ENCODE measurements around the gene OPCML.

The OPCML gene

DNA sequence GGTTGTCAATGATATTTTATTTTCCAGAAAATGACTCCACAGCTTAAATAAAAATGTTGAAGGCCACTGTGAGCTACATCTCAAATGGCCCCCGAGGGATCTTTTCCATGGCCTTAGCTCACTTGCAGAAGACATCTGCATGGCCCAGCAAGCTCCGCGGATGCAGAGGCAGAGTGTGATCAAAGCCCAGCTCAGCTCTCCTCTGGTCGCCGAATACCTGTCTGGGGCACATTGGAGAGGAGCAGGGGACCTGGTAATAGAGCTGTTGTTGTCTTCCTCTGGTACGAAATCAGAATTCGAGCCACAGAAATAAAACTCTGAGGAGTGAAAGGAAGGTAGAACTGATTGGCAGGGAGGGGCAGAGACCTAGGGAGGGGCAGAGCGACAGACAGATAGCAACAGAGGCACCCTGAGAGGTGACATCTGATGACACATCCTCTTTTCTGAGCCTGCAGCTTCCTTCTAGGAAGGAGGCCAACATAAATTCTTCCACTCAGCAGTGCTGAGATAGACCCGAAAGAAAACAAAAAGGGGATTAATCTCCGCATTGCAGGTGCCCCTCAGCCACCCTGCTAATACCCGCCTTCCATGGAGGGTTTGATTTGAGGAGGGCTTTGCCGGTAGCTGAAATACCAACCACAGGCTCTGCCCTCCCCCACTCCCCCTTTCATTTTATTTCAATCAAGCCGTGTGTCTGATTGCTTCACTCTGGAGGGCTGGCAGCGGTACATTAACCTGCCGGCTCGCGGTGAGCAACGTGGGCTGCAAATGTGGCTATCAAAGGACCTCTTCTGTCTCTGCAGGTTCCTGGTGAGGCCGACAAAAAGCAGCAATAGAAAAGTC, 759.4 kb downstream of the OPCML start:
- no peak for DNase-seq (ENCODE audit: low read depth in 1 of 2, low spot score in 1 of 2)

DNA sequence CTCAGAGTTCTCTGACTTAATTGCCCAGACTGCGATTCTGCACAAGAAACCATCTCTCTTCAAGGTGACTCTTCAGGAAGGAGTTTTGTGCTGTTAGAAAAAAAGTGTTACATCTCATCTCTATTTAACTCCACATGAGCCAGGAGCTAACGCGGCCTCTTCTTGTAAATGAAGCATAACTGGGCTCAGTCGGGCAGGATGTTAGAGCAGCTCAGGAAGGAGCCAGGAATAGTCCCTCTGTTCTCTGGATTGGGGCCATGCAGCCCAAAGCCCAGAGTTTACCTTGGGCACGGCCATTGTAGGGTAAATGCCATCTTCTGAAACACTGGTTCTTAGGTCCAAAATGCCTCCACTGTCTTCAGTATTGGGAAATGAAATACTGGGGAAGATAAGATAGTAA, 760.6 kb downstream of the OPCML start:
- no peak for DNase-seq (ENCODE audit: low read depth in 1 of 2, low spot score in 1 of 2)

DNA sequence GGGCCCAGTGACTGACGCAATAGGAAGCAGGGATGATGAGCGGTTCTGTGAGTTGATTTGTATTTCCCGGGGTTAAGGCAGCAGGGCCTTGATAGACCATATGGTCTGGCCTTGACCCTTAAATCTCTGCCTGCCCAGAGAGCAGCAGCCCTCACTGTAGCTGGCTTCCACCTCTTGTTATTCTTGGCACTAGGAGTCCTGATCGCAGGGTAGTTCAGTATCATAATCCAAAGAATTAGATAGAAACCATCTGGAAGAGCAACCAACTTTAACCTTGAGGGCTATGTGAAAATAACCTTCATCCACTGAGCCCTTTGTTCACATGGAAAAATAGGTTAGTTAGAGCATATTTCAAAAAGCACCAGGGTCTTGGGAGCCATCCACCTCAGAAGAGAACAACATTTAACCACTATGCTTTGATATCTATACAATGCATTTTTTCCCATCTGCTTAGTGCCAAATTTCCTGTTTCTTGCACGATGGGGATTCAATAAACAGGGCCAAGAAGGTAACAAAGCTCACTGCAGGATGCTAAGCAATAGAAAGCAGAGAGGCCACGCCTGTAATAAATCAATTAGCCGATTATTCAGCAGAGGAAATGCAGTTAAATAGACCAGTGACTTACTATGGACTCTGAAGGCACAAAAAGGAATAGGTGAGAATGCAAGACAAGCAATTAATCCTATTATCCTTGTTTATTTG, 761.3 kb downstream of the OPCML start:
- DNase-seq (ENCODE audit: low read depth in 1 of 2, low spot score in 1 of 2), result no peak

DNA sequence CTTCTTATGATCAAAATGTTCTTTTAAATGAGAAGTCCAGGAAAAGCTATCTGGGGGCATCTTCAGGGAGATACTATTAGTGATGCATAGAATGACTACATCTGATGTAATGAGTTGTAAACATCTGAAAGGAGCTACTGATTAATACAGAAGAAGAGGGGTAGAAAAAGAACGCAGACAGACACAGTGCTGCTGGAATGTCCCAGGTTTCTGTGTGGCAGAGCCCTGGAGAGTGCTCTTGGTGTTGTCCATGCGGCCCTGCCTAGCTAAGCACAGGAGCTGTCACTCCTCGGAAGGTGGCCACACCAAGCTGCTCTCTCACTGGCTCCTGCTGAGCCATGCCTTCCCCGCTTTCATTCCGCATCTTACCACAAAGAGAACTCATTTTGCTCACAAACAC, 768.8 kb downstream of the OPCML start:
- DNase-seq (ENCODE audit: low read depth in 1 of 2, low spot score in 1 of 2), result no peak

DNA sequence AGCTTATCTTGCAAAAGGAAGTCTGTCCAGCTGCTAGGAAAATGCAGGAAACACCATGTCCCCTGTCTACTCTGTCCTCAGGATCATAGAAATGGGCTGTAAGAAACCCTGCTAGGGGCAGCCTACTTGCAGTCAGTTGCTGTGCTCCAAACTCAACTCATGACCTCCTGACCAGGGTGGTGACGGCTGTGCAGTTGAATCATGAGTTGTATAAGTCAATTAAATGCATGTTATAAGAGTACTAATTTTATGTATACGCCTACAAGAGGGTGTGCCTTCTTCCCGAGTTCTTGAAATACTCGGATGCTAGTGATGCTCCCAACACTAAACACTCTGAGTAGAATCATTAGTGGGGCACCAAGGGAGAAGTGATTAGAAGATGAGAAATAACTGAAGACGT, 776.4 kb downstream of the OPCML start:
- no peak for DNase-seq (ENCODE audit: low read depth in 1 of 2, low spot score in 1 of 2)

DNA sequence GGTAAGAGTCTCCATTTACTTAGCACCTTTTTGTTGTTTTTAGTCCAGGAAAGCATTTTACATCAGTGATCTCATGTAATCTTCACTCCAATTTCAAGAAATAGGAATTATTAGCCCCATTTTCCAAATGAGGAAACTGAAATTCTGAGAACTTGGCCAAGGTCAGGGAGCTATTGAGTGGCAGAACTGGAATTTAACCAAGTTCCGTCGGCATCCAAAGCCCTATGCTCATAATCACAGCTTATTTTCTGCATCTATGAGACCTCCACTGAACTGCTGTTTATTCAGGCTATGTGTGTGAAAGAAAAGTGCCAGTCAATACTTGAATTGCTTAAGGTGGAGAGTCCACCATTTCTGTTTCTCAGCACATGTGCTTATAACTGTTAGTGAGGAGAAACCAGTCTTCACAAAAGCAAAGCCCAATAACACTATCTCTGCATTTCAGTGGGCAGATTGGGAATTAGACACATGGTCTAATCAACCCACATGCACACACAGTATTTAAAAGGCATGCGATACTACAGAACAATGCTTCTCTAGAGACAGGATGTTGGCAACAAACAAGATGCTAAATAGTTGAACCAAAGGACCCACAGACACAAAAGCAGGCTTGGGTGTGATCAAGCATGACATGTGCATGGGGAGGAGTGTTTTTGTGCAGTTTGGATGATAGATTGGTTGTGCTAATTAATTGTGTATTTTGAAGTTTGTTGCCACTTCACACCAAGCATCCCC, 780.6 kb downstream of the OPCML start:
- no peak for DNase-seq (ENCODE audit: low read depth in 1 of 2, low spot score in 1 of 2)

DNA sequence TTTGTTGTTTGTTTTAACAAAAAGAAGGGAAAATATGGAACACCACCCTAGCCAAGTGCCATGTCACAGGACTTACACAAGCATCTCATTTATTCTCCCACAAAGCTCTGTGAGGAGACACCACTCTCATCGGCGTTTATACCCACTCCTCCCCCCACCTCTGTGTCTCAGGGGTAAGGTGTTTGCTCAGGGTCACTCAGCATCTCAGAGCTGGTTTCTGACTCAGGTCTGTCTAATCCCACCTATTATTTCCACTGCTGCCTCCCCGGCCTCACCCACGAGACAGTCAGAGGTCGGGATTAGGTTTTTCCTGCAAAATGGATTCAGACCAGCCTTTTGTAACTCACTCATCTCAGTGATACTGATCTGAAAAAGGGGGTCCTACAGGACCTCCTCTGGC, 786.0 kb downstream of the OPCML start:
- DNase-seq (ENCODE audit: low read depth in 1 of 2, low spot score in 1 of 2), result no peak

DNA sequence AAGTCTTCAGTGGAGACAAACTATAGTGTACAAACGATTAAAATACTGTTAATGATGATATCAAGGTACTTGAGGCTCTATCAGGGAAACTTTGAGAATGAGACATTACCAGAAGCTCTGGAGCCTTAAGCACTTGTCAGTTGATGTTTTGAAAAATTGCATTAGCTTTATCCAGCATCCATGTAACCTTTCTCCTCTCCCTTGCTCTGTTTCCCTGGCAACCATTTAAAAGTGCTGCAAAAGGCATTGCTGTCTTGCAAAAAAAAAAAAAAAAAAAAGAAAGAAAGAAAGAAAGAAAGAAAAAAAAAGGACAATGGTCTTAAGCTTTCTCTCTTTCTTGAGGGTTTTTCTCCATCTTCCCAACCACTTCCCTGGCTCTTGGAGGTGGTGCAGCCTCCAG, 787.0 kb downstream of the OPCML start:
- no peak for DNase-seq (ENCODE audit: low read depth in 1 of 2, low spot score in 1 of 2)

DNA sequence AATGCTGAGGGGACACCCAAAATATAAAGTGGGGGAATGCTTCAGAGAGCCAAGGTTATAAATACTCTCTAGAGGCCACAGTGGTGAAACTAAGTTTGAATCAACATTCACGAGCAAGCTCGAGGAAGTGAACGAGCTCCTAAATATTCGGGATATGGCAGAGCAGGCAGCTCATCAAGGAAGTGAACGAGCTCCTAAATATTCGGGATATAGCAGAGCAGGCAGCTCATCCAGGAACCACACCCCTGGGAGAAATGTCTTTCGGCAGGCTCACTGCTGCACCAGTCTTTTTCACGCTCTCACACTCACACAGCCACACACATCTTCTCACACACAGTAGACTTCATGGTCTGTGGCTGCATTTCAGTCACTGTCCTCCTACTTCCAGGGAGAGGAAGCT, 787.5 kb downstream of the OPCML start:
- no peak for DNase-seq (ENCODE audit: low read depth in 1 of 2, low spot score in 1 of 2)

DNA sequence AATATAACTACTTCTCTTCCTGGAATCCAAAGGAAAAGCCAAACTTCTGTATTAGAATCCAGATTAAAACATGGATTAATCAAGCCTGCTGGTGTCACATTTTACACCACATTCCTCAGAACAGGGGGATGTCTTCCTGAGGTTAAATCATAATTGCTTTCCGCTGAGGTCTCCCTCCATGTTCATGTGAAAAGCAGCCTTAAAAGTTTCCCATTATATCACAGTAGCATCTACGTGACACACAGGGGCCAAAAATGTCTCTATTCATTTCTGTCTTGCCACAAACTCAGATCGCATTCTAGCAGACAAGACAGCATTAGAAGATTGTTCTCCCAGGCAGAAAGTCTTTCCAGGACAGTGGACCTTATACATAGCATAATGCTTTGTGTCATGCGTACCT, 788.7 kb downstream of the OPCML start:
- DNase-seq (ENCODE audit: low read depth in 1 of 2, low spot score in 1 of 2), result no peak

DNA sequence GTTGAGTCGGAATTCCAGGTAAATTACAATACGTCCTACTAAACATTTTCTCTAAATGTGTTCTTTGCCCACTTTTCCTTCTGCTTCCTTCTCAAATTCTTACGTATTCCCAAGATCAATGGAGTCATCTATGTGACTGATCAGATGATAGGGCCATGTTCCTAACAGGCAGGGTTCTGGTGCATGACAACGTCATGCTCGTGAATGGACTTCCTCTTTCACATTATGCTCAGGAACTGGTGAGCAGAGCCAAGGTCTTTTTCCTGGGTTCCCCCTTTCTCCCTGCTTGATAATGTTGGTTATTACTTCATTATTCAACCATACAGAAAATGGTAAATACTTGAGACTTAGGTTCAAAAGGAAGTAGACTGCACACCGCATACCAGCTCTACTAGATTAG, 789.4 kb downstream of the OPCML start:
- DNase-seq (ENCODE audit: low read depth in 1 of 2, low spot score in 1 of 2), result no peak

DNA sequence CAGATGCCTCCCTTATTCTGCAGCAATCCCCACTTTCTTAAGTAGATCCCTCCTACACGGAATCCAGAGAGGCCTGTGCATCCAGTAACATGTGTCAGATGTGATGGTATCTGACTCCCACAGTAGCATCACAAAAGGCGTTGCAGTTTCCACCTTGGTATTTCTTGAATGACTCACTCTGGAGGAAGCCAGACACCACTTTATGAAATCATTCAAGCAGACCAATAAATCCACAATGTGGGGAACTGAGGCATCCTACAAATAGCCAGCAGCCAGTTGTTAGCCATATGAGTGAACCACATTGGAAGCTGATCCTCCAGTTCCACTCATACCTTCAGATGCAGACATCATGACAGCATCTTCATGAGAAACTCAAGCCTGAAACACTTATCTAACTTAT, 798.1 kb downstream of the OPCML start:
- no peak for DNase-seq (ENCODE audit: low read depth in 1 of 2, low spot score in 1 of 2)

DNA sequence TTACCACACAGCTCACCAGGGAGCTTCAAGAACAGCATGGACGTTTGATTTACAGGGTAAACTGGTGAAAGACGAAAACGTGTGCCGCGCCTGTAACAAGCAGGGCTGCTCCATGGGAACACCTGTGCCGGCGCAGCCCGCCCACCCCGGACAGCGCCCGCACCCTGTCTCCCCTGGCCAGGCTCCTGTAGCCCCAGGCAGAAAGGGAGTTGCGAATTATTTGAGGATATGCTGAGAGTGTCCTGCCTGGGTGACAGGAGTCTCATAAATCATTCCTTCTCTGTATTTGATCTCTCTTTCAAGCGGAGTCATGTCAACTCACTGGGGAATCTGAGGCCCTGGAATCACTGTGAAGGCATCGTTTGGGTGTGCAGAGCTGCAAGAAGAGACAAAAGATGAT, 804.3 kb downstream of the OPCML start:
- no peak for DNase-seq (ENCODE audit: low read depth in 1 of 2, low spot score in 1 of 2)

DNA sequence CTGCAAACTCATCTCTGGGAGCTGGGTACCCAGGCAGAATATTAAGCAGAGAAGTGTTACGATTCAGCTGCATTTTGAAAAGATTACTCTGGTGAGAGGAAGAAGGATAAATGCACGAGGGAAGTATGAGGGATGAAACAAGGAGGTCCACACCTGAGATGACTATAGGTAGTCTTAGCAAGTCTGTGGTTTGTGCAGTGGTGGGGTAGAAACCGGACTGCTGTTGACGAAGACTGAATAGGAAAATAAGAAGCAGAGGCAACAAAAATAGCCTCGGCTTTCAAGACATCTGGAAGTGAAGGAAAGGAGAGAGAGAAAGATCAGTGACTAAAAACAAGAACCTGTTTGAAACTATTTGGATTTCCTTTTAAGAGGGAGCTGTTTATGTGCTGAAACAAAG, 810.8 kb downstream of the OPCML start:
- no peak for DNase-seq (ENCODE audit: low read depth in 1 of 2, low spot score in 1 of 2)

DNA sequence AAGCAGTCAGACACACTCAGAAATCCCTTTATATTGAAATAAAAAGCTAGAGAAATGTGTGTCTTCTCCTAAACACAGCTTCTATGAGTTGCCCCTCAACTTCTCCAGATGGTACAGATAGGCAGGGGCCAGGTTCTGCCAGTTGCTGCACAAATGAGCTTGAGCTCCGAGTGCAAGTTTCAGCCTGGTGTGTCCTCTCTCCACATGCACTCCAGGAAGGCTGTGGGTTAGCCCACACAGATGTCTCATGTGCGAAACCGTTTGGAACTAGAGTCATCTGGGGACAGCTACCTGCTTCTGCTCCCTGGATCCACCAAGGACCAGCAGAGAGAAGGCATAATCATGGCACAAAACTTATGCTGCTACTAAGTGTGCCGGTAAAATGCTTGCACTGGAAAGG, 812.6 kb downstream of the OPCML start:
- DNase-seq (ENCODE audit: low read depth in 1 of 2, low spot score in 1 of 2), result no peak

DNA sequence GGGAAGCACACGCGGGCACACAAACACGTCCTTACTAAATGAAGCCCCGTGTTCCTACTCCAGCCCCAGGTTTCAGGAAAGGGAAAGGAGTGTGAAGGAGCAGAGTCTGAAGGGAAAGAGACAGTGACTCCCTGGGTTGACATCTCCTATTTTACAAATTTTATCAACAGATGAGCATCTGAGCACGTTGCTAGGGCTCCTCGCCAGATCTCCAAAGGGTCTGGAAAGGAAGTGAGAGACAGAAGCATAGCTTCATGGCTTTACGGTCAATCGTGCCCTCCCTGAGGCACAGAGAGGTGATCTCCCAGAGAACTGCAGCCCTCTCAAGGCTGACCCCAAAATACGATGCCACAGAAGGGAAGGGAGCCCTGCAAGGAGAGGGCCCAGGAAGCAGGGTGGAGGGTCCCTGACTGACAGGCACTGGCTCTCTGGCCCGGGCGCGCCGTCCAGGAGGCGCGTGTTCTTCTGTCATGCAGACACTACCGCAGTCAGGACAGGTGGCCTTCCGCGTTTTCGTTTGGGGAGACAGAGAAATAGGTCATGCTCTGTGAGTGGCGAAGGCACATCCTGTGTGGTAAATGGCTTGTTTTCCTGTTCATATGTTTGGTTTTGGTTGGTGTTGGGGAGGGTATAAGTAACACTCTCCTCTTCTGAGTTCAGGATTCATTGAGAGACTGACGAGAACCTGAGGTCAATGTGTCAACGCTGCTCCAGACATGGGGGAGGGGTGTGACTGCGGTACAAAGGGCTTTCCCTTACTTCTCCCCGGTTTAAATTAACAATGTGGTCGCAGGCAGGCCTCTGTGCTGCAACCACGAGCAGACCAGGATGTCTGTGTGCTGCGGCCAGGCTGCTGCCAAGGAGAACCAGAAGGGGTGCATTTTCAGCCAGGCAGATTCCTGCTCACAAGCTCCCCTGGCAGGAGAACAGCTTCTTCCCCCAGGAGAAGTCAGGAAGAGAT, 813.3 kb downstream of the OPCML start:
- peak in 1 of 2 donors; percentile 2 for DNase-seq (ENCODE audit: low read depth in 1 of 2, low spot score in 1 of 2)

DNA sequence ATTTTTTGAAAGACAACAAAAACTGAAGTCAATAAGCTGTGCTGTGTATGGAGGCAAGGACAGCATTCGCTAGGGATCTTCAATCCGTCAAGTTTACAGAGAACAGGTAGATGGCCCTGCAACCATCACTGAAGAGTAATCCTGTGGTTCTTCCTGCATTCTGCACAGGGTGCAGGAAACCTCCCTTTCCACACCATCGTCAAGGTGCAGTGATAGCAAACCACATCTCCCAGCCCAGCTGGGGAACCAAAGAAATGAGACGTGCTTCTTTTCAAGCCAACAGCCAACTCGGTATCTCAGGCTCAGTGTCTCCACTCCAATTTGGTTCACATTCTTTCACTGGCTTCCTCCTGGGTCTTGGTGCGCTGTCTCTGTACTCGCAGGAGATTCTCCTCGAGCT, 814.5 kb downstream of the OPCML start:
- DNase-seq (ENCODE audit: low read depth in 1 of 2, low spot score in 1 of 2), result no peak

DNA sequence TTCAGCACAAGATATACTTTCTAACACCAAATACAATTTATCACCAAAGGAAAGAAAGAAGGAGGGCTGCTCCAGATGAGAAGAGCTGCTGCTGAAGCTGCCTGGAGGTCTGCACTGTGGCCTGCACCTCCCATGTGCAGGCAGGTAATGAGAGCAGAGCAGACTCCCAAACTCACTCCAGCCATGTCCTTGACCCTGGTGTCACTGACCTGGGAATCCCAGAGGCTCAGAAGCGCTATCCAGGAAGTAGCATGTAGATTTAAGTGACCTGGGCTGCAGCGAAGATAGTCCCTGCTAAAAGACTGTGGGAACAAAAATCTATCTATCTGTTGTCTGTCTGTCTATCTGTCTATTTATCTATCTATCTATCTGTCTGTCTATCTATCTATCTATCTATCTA, 816.3 kb downstream of the OPCML start:
- no peak for DNase-seq (ENCODE audit: low read depth in 1 of 2, low spot score in 1 of 2)

DNA sequence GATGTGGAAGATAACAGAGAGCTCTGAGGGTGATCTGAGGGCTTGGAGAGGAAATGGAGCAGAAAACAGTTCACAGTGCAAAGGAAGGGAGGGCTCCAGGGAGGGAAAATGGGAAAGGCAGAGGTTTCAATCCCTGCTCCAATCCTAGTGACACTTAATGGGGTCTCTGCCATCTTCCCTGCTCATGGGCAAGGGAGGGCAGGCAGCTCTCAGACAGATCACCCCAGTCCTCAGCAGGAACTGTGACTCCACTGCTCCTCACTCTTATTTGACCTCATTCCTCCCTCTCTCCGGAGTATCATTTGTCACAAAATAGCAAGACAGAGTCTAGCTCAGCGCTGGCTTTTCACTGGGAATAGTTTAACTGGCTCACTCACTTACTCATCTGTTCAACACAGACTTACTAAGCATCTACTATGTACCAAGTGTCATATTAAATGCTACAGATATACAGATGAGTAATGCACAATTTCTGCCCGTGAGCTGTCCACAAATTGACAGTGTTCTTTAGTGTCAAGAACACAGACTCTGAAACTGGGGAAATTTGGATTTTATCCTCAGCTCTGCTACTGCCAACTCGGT, 817.4 kb downstream of the OPCML start:
- DNase-seq (ENCODE audit: low read depth in 1 of 2, low spot score in 1 of 2), result no peak

DNA sequence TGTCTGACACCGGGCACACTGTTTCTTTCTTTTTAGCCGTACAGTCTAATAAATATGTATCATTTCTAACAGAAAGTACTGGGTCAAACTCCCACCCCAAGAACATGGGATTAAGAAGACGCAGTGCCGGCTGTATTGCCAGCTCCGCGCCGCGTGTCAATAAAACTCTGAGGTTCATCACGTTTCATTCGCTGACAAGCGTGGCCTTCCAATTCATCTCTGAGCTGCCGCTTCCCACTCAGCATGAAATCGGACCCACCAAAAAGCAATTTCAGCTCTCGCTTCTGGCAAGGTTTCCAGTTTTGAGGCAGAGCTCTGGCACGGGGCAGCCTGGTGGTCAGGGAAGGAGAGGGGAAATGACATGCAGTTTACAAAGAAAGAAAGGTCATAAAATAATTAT, 819.8 kb downstream of the OPCML start:
- no peak for DNase-seq (ENCODE audit: low read depth in 1 of 2, low spot score in 1 of 2)

All from stimulated activated CD4-positive, alpha-beta T cell treated with anti-CD3 and anti-CD28 coated beads, Interleukin-15, amount 100 ng/mL, for 1 hour (primary cell).